RWPE1 (cell line): ENCODE results near the gene PKNOX2.

Experiments
- CTCF ChIA-PET: fragments of 350-600 bp; sonication (Branson Sonifier 250); formaldehyde crosslinking; extraction: SDS; loops from one replicate; lab custom pipeline; 2021; lab: Yijun Ruan, JAX
- POLR2A ChIA-PET: fragments of 400-600 bp; formaldehyde crosslinking; extraction: SDS; loops from one replicate; lab custom pipeline; 2020; ENCODE audit warnings: antibody characterized with exemption; ENCODE audit not compliant: low non-redundant PET; lab: Yijun Ruan, JAX
- DNase-seq: peaks from one replicate; pipeline ENCODE4 v3.0.0; 2012; ENCODE audit warnings: low spot score
- H3K27ac ChIP-seq: fragments of 450-650 bp; 2 replicates; pipeline ENCODE4 v1.5.1; 2017
- TF ChIP-seq, protein P1 (sequence below): fragments of 450-650 bp; conservative IDR thresholded peaks from 2 replicates; pipeline ENCODE4 v1.5.1; 2017; ENCODE audit warnings: low read depth, mild to moderate bottlenecking

PKNOX2 gene

DNA sequence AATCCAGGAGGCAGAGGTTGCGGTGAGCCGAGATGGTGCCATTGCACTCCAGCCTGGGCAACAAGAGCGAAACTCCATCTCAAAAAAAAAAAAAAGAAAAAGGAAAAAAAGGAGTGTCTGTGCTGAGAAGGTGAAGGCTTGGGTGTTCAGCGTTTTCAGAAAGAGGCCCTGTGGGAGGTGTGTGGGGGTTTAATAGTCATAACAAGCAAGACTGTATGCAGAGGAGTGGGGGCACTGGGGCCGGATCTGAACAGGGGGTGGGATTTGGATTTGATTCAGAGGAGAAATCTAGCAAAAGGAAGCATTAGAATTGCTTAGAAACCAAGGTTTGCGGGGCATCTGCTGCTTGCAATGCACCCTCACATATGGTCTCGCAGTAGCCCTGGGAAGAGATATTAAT is 195.5 kb downstream of the PKNOX2 start:
- CTCF ChIA-PET = interaction anchor here (0.7 kb wide), 1 partner anchor 13 kb away, joined by 3 read pairs; no protein-coding TSS in a partner anchor
- POLR2A ChIA-PET = no interaction called here
- TF ChIP-seq, protein P1, sequence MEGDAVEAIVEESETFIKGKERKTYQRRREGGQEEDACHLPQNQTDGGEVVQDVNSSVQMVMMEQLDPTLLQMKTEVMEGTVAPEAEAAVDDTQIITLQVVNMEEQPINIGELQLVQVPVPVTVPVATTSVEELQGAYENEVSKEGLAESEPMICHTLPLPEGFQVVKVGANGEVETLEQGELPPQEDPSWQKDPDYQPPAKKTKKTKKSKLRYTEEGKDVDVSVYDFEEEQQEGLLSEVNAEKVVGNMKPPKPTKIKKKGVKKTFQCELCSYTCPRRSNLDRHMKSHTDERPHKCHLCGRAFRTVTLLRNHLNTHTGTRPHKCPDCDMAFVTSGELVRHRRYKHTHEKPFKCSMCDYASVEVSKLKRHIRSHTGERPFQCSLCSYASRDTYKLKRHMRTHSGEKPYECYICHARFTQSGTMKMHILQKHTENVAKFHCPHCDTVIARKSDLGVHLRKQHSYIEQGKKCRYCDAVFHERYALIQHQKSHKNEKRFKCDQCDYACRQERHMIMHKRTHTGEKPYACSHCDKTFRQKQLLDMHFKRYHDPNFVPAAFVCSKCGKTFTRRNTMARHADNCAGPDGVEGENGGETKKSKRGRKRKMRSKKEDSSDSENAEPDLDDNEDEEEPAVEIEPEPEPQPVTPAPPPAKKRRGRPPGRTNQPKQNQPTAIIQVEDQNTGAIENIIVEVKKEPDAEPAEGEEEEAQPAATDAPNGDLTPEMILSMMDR = no peak
- no peak for DNase-seq
- no peak overlapping the region for H3K27ac ChIP-seq

DNA sequence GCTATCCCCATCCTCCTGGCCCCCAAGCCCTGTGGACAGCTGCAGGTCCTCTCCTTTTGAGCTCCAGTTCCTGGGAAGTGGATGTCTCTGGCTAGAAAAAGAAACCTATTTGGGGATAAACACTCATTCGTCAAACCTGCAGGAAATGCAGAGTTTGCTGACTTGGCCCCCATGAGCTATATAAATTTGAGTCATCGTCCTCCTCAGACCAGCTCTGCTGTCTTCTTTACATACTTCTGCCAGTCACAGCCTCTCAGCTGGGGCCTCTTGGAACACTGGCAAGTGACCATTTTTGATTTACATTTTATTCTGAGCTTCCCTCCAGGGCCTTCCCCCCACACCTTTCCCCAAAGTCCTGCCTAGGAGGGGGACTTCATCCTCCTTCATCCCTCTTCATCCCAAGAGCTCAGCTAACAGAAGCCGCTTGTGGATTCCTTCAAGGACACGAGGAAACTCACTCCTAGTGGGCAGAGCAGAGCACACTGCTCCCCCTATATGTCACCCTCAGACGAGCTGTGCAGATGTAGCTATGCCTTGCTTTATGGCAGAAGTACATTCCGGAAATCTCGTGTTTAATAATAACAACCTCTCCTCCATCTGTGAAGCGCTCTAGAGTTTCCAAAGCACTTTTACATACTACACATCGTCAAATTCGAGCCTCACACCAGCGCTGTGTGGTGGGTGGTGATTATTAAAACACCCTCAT is 199.7 kb downstream of the PKNOX2 start:
- DNase-seq = no peak
- ChIA-PET CTCF (interaction anchor here (0.7 kb wide), 2 partner anchors 96 to 403 kb away, joined by 3 to 4 read pairs; no protein-coding TSS in a partner anchor), POLR2A (no interaction called here)
- no peak overlapping the region for H3K27ac ChIP-seq
- TF ChIP-seq, protein P1 = no peak

DNA sequence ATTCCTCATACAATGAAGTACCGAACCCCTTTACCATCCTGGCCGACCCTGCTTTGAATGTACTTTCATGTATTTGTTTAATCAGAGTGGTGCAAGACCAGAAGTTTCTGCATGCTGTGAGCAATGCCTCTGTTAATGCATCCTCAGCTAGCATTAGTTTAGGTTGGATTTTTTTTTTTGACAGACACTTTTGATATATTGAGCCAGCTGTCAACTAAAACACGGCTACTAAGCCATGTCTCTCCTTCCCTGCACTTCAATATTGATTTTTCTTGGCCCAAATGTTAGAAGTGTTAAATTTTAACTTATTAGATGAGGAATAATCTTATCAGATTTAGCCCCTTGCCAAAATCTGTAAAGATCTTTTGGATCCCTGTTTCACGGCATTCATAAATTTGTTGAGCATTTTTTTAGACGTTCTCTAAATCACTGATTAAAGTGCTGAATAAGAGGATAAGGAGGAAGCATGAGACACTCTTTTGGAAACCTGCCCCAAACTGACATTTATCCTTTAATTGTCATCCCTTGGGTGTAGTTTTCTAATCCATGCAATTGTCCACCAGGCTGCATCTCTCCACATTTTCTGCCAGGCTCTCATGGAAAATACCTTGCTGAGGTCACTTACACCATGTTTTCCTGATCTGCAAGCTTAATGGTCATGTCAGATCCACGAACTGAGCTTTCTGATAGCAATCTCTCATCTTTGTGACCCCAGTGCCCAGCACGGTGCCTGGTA is 200.8 kb downstream of the PKNOX2 start:
- POLR2A ChIA-PET = no interaction called here
- TF ChIP-seq, protein P1 = no peak
- CTCF ChIA-PET = no interaction called here

DNA sequence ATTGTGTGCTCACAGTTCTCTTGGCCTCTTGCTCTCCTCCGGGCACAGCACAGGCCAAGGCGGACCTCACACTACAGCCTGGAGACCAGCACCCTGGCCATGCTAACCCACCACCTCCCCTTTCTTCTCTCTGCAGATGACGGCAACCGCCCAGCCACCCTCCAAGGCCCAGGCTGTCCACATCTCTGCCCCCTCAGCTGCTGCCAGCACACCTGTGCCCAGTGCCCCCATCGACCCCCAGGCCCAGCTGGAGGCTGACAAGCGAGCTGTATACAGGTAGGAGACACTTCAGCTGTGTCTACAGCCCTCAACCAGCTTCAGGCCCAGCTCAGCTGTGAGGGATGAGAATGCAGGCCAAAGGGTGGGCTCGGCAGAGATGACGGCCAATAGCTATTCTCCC is 203.2 kb downstream of the PKNOX2 start:
- DNase-seq = no peak
- POLR2A ChIA-PET = no interaction called here
- H3K27ac ChIP-seq = no peak overlapping the region
- CTCF ChIA-PET = interaction anchor here (0.6 to 0.7 kb wide), 2 partner anchors 57 to 419 kb away, joined by 3 to 4 read pairs; no protein-coding TSS in a partner anchor
- TF ChIP-seq, protein P1 = no peak

More for the DNA sequence above, 200.8 kb downstream of the PKNOX2 start:
- no peak for DNase-seq
- no peak overlapping the region for H3K27ac ChIP-seq

DNA sequence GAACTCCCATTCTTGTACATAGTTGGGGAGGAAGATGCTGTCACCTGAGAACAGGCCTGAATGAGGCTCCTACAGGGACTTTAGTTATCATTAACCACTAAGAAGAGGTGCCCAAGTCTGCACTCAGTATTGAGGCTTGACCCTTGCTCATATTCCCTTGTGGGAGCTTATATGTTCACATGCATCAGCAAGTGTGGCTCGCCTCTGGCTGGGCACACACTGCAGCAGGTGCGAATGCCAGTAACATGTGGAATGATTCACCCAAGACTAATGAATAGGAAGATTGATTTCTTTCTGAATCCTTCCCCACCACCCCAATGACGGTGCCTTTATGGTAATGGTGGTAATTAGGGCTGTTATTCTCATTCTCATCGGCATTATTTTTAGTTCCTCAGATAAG is 204.2 kb downstream of the PKNOX2 start:
- ChIA-PET CTCF (no interaction called here), POLR2A (no interaction called here)
- H3K27ac ChIP-seq = no peak overlapping the region
- TF ChIP-seq, protein P1 = no peak
- DNase-seq = no peak

DNA sequence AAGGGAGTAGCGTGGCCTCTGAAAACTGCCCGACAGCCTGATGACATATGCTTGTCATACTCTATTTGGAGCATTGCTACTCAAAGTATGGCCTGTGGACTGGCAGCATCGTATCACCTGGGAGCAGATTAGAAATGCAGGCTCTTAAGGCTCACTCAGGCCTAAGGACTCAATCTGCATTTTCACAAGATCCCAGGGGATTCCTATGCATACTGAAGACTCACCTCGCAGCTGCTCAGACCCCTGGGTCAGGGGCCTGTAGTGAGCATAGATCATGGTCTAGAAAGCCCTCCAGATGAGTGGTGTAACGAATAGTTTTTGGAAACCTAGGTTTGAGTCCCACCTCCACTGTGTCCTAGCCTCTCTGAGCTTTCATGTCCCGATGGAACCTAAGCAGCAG is 205.3 kb downstream of the PKNOX2 start:
- no peak for DNase-seq
- ChIA-PET CTCF (interaction anchor here (0.6 kb wide), 1 partner anchor 532 kb away, joined by 3 read pairs; no protein-coding TSS in a partner anchor), POLR2A (no interaction called here)
- H3K27ac ChIP-seq = no peak overlapping the region
- TF ChIP-seq, protein P1 = no peak
